ENCODE results near the gene PTPRM.

DNA sequence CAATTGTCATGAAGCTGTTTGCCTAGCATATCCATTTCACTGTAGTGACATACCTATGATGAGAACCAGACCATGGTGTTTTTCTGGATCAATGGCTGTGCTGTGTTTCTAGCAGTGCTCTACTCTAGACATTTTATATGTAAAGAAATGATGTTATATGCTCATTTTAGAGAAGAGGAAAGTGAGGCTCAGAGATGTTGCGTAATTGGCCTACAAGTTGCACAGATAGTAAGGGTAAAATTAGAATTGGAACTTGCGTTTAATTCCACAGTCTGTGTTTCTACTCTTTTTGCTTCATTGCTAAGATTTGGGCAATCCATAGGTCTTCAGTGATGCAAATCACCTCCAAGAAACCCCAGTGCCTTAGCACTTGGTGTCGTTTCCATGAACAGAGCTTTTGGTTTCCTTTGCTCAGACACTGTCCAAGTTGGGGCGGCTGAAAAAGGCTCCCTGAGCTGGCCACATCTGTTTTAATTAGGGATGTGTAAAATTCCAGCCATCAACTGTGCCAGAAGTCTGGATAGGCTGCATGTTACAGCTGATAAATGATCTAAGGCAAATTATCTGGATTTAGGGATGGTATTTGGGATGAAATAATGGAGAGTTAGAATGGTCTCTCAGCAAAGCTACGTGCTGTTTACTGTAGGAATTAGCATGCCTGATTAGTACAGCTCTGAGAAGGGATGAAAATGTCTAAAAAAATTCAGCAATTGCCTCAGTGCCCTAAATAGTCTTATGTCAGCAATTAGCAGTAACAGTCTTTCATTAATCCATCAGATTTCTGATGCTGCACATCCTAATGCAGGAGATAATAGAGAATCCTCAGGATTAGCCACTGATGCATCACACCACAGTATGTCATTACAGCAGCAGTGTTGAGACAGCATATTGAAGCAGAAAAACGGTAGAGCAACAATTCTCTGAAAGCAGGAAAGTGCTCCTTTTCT, 65.3 kb downstream of the PTPRM start:
- TF ChIP-seq TAF1 (IDR thresholded peaks at IDR 0.05; ENCODE audit: borderline replicate concordance, low read depth, low read length) (no peak), GABPA (IDR thresholded peaks at IDR 0.05; ENCODE audit: low read depth) (no peak), EP300 (IDR thresholded peaks at IDR 0.05; ENCODE audit: borderline replicate concordance in 1 of 2, low read depth in 1 of 2, low read length in 1 of 2) (no peak), EZH2phosphoT487 (IDR thresholded peaks at IDR 0.05; ENCODE audit: borderline replicate concordance, low read depth) (no peak), POLR2AphosphoS5 (IDR thresholded peaks at IDR 0.05; ENCODE audit: low read depth, low read length) (no peak), SMC3 (IDR thresholded peaks at IDR 0.05; ENCODE audit: low read depth, low read length) (no peak)
- TF ChIP-seq, protein P1, sequence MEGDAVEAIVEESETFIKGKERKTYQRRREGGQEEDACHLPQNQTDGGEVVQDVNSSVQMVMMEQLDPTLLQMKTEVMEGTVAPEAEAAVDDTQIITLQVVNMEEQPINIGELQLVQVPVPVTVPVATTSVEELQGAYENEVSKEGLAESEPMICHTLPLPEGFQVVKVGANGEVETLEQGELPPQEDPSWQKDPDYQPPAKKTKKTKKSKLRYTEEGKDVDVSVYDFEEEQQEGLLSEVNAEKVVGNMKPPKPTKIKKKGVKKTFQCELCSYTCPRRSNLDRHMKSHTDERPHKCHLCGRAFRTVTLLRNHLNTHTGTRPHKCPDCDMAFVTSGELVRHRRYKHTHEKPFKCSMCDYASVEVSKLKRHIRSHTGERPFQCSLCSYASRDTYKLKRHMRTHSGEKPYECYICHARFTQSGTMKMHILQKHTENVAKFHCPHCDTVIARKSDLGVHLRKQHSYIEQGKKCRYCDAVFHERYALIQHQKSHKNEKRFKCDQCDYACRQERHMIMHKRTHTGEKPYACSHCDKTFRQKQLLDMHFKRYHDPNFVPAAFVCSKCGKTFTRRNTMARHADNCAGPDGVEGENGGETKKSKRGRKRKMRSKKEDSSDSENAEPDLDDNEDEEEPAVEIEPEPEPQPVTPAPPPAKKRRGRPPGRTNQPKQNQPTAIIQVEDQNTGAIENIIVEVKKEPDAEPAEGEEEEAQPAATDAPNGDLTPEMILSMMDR (IDR thresholded peaks at IDR 0.05): no peak
- TF ChIP-seq, protein P2, sequence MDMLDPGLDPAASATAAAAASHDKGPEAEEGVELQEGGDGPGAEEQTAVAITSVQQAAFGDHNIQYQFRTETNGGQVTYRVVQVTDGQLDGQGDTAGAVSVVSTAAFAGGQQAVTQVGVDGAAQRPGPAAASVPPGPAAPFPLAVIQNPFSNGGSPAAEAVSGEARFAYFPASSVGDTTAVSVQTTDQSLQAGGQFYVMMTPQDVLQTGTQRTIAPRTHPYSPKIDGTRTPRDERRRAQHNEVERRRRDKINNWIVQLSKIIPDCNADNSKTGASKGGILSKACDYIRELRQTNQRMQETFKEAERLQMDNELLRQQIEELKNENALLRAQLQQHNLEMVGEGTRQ (IDR thresholded peaks at IDR 0.05; ENCODE audit: borderline replicate concordance, low read depth, low read length): no peak
- TF ChIP-seq, protein P3, sequence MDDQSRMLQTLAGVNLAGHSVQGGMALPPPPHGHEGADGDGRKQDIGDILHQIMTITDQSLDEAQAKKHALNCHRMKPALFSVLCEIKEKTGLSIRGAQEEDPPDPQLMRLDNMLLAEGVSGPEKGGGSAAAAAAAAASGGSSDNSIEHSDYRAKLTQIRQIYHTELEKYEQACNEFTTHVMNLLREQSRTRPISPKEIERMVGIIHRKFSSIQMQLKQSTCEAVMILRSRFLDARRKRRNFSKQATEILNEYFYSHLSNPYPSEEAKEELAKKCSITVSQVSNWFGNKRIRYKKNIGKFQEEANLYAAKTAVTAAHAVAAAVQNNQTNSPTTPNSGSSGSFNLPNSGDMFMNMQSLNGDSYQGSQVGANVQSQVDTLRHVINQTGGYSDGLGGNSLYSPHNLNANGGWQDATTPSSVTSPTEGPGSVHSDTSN (IDR thresholded peaks at IDR 0.05): no peak
